Measurements from ENCODE around the gene OSBPL5.
"Not testable (repeated sequence)": the region's sequence is repeated elsewhere in the genome, so short reads cannot be mapped to it uniquely, and the experiment has no call there.

The OSBPL5 gene

GRCh38 chr11:3180869-3181268, 15.8 kb upstream of the OSBPL5 start:
- DNase-seq = no peak

GRCh38 chr11:3178349-3178748, 13.2 kb upstream of the OSBPL5 start:
- DNase-seq = peak; percentile 77

GRCh38 chr11:3177931-3178330, 12.8 kb upstream of the OSBPL5 start:
- peak; percentile 45 for DNase-seq

GRCh38 chr11:3176487-3176886, 11.4 kb upstream of the OSBPL5 start:
- DNase-seq = no peak

- no peak for DNase-seq
Measured at GRCh38 chr11:3175194-3175593, 10.1 kb upstream of the OSBPL5 start.

- DNase-seq = no peak
Measured at GRCh38 chr11:3174387-3174786, 9.3 kb upstream of the OSBPL5 start.

GRCh38 chr11:3173795-3174194, 8.7 kb upstream of the OSBPL5 start:
- DNase-seq = no peak

GRCh38 chr11:3171931-3172560, 6.9 kb upstream of the OSBPL5 start:
- DNase-seq = no peak

- no peak for DNase-seq
Measured at GRCh38 chr11:3170756-3171650, 5.9 kb upstream of the OSBPL5 start.

GRCh38 chr11:3170044-3170755, 5.1 kb upstream of the OSBPL5 start:
- DNase-seq = peak; percentile 67

GRCh38 chr11:3169255-3170043, 4.3 kb upstream of the OSBPL5 start:
- DNase-seq = peak; percentile 75

- DNase-seq = not testable (repeated sequence)
Measured at GRCh38 chr11:3168742-3169254, 3.7 kb upstream of the OSBPL5 start.

GRCh38 chr11:3167143-3168119, 2.3 kb upstream of the OSBPL5 start:
- no peak for DNase-seq

GRCh38 chr11:3166268-3167142, 1.4 kb upstream of the OSBPL5 start:
- no peak for DNase-seq

GRCh38 chr11:3165916-3166267, 782 bp upstream of the OSBPL5 start:
- no peak for DNase-seq

GRCh38 chr11:3164552-3165151, 458 bp downstream of the OSBPL5 start:
- DNase-seq = no peak

GRCh38 chr11:3164138-3164551, 965 bp downstream of the OSBPL5 start:
- no peak for DNase-seq

GRCh38 chr11:3163241-3163981, 1.7 kb downstream of the OSBPL5 start:
- DNase-seq = no peak
